GM19452 (cell line): Measurements from ENCODE around the gene DCHS2.
"Not testable (repeated sequence)": the region's sequence is repeated elsewhere in the genome, so short reads cannot be mapped to it uniquely, and the experiment has no call there.

Source experiments
- ATAC-seq: cut with Tn5 transposase; IDR thresholded peaks from one replicate; pipeline ENCODE4 v1.9.1; 2021; ENCODE audit not compliant: unreplicated experiment

The DCHS2 gene

DNA sequence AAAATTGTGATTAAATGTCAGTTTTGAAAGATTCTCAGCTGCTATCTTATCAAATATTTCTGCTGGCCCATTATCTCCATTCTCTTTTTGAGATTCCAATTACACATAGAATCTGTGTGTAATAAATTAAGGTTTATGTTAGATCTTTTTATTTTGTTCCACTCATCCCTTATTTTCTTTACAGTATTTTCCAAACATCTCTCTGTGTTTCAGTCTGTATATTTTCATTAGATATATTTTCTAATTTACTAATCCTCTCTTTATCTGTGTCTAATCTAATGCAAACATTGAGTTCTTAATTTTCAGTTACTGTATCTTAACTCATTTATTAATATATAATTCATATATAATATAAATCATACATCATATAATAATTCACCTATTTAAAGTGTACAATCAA lies 268.7 kb downstream of the DCHS2 start:
- ATAC-seq, result no peak

DNA sequence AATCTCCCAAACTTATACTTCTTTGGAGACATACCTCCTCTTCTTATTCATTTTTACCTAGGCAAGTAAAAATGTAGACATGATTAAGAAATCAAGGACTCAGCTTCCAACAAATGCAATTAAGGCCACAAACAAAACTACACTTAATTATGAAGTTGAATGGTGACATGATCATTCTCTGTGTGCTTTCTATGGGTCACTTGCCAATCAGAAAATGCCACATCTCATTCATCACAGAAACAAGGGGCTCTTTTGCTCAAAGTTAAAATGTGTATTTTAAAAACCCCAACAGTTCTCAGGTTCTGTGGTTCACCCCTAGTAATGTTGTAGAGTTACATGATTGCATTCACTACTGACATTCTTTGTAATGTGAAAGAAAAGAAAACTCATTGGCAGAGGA lies 273.5 kb downstream of the DCHS2 start:
- no peak for ATAC-seq

DNA sequence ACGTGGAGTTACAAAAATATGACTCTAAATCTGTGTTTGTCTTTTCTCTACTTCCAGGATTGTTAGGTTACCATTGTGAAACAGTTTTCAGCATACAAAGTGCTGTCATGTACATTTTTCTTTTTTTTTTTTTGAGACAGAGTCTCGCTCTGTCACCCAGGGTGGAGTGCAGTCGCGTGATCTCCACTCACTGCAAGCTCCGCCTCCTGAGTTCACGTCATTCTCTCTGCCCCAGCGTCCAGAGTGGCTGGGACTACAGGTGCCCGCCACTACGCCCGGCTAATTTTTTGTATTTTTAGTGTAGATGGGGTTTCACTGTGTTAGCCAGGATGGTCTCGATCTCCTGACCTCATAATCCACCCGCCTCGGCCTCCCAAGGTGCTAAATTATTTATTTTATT lies 274.2 kb downstream of the DCHS2 start:
- not testable (repeated sequence) for ATAC-seq

DNA sequence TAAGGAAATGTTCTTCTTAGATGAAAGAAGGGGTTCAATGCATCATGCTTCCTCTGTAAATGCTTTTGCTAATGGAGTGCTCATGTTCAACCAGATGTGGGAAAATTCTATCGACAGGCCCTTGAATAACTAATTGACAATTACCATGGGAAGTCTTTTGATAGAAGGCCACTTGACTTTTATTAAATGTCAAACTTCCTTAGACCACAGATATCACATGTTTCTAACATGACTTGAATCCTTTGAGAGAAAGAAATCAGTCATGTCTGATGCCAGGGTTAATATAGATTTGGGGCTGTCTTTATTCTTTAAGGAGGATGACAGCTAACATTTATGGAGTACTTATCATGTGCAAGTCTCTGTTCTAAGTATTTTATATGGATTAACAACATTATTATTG lies 280.1 kb downstream of the DCHS2 start:
- no peak for ATAC-seq

DNA sequence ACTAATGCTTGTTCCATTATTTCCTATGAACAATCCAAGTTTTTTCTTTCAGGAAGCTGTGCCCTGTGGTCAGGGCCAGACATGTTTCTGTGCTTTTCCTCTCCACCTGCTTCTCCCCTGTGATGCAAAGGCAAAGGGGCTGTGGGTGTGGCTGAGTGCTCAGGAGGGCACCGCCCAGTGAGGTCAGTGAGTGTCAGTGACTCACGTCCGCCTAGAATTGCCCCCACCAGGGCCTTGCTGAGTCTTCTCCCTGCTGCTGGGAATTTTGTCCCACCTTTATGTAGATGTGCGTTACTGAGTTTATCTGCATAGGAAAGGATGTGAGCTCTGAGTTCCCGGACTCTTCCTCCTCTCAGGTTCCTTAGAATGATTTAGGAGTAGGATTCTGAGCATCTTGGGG lies 283.2 kb downstream of the DCHS2 start:
- ATAC-seq, result no peak

DNA sequence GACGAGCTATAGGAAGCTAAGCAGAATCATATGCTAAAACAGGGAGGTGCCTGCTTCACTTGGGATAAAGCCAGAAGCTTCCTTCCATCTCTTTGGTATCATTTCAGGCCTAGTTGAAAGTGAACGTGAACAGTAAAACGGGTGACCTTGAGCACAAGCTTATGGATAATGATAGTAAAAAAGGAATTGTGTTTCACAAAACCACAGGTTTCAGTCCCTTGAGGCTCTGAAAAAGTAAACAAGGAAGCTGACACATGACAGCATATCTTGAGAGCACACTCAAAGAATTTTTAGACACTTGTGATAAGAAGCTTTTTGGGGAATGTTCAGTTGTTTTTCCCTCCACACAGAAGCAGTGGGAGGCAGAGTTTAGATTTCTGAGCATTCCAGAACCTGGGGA lies 286.1 kb downstream of the DCHS2 start:
- no peak for ATAC-seq

DNA sequence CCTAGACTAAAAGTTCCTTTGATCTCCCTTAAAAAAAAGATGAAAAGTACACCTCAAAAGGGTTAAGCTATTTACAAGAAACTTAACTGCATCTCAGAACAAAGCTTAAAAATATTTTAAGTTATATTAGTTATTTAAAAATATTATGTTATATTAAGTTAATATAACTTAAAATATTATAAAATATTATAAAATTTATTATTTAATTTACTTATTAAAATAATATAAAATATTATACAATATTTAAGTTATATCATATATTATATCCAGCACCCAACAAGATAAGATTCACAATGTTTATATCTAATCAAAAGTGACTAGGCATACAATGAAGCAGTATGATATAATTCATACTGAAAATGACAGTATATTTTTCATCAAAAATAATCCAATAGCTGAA lies 296.9 kb downstream of the DCHS2 start:
- no peak for ATAC-seq

DNA sequence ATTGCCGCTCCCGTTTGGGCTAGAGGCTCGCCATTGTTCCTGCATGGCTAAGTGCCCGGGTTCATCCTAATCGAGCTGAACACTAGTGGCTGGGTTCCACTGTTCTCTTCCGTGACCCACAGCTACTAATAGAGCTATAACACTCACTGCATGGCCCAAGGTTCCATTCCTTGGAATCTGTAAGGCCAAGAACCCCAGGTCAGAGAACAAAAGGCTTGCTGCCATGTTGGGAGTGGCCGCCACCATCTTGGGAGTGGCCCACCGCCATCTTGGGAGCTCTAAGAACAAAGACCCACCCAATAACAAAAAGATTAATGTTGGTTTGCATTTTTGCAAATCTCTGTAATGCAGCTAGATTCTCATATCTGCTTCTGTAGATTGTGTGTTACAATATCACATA lies 299.0 kb downstream of the DCHS2 start:
- no peak for ATAC-seq

DNA sequence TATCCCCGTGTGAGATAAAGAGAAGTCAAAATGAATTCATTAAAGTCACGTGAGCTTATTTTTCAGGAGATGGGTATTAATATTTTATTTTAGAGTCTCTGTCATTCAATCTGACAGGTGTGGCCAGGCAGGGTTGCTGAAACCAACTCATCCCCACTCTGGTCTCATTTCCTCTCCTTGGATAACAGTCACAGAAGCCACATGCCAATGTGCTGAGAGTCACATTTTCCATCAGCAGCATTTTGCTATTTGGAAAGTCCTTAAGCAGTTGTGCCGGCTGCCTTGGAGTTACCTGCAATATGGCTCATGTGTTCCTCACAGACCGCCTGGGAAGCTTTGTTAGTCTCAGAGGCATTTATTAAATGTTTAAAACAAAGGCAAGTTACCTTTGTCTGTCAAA lies 302.3 kb downstream of the DCHS2 start:
- ATAC-seq, result no peak

DNA sequence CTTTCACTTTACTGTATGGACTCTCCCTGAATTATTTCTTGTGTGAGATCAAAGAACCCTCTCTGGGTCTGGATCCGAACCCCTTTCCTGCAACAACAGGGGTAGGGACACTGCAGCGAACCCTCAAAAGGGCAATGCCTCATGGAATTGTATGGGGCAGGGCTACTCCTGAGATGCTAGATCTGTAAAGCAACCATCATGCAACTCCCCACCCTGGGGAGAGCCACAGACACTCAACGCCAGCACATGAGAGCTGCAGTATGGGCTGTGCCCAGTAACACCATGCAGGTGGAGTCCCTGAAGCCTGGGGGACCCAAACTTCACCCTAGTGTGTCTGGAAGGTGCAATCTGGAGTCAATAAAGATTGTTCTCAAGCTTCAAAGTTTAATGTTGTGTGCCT lies 304.7 kb downstream of the DCHS2 start:
- ATAC-seq, result no peak

DNA sequence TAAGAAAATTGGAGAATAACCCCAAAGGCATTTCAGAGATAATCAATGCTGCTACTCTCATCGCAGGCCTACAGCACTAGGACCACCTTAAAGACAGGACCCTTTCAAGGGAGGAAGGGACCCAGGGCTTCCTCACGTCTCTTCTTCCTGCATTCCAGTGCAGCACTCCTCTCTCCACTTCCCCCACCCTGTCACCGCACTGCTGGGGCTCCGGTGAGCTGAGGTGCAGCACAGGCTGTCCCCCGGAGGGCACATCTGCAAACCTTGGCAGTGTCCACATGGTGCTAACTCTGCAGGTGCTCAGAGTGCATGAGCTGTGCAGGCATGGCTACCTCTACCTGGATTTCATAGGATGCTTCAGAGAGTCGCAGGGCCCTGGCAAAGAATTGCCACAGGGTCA lies 305.6 kb downstream of the DCHS2 start:
- ATAC-seq, result no peak

DNA sequence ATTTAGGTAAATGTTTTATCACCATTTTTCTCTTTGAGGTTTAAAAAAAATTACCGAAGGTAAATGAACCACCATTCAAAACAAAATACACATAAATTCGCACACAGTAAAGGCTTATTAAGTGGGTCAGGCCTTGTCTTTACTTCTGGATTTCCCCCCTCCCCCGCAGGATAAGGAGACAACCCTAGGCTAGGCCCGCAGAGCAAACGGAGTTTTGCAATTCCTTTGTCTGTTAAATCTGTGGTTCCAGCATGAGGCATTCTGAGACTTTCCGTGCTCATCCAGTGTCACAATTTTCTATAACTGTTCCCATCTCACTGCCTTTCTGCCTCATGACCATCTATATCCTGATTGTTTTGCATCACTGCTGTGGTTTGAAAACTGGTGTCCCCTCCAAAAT lies 307.4 kb downstream of the DCHS2 start:
- no peak for ATAC-seq

DNA sequence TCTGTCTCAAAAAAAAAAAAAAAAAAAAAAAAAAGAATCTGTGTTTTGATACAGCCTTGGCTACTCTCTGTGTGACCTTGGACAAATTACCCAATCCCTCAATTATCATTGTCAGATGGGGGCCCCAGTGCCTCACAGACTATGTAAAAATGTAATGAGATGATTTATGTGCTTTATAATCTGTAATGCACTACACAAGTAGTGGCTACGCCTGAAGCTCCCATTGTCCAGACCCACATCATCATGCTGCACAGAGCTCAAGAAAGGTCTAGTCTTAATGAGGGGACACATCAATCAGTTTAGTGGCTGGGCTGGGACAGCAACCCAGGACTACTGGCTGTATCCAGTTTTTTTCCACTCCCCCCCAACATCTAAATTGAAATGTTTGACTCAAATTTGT lies 308.3 kb downstream of the DCHS2 start:
- ATAC-seq, result no peak
